ENCODE data around the gene OCA2. TPM values are rescaled to one million over a fixed set of nuclear protein-coding genes. Genes with fewer than 3 reads are reported as not detected.

The OCA2 gene
- total and polyA plus RNA-seq, 2 of the 13 experiments (the other 11 are each of a cell fraction or from before 2014, with no cell fraction given) = 0.02 to 0.05 TPM

GRCh38 chr15:27851858-27852210 is 247.3 kb downstream of the OCA2 start:
- H3K36me3 ChIP-seq (replicated peaks in 1 of 2; ENCODE audit: control insufficient read depth in 1 of 2, insufficient read depth in 2 of 2, low read length in 2 of 2) = no peaks in the 10 kb centered on the region
- H3K4me3 ChIP-seq (replicated peaks in 1 of 3; ENCODE audit: insufficient read depth in 1 of 3, low read depth in 2 of 3, low read length in 3 of 3) = no peak overlapping the region
- H3K79me2 ChIP-seq (ENCODE audit: insufficient read depth, low read length) = no peaks in the 10 kb centered on the region
- H3K9ac ChIP-seq (ENCODE audit: insufficient read depth, low read depth, low read length) = no peak overlapping the region
- intact Hi-C loops (cut with micrococcal nuclease; ENCODE audit: unreplicated experiment) = no loop called here
- CTCF ChIA-PET (ENCODE audit: low intra/inter-chr PET ratio, low total read pairs) = no interaction called here
- H3K4me2 ChIP-seq (ENCODE audit: low read depth, low read length) = no peak overlapping the region
- no TSS peak for BruUV-seq (replicated peaks)
- no peak for DNase-seq (ENCODE audit: low spot score)
- no peak for ATAC-seq
- in situ Hi-C loops (cut with HindIII; ENCODE audit: extremely low pct_ligation_motif_present, low pct_unique_long_range_greater_than_20kb) = no loop called here
- WGBS (ENCODE audit: low lambda C conversion rate) = 0% methylated on average over 1 of the region's 4 CpGs
- H3K4me1 ChIP-seq (ENCODE audit: insufficient read depth, low read length) = no peaks in the 10 kb centered on the region
- no peak for FAIRE-seq
- no peak overlapping the region for H3K27ac ChIP-seq (ENCODE audit: extremely low read length, insufficient read depth, low read length)
- H2AFZ ChIP-seq (ENCODE audit: low read length) = no peak overlapping the region
- H3K9me3 ChIP-seq (ENCODE audit: low read length) = no peaks in the 10 kb centered on the region
- H3K27me3 ChIP-seq (ENCODE audit: control insufficient read depth in 1 of 2, insufficient read depth in 2 of 2, low read length in 2 of 2) = no peaks in the 10 kb centered on the region; a peak in 3 of 5 replicates
- POLR2A ChIA-PET = no interaction called here
- TF ChIP-seq PLSCR1 (CRISPR knock-in tag; IDR thresholded peaks at IDR 0.05; ENCODE audit: borderline replicate concordance) = no peak
- no peak for TF ChIP-seq ZNF264 (CRISPR knock-in tag; IDR thresholded peaks at IDR 0.05)
- no peak for TF ChIP-seq SIN3A (IDR thresholded peaks at IDR 0.05; ENCODE audit: borderline replicate concordance, low read depth, low read length)
- no peak for TF ChIP-seq MAX (IDR thresholded peaks at IDR 0.05)
- TF ChIP-seq ATF3 (CRISPR knock-in tag; IDR thresholded peaks at IDR 0.05) = no peak
- TF ChIP-seq TERF1 (CRISPR knock-in tag; IDR thresholded peaks at IDR 0.05) = no peak
- no peak for TF ChIP-seq ZNF383 (CRISPR knock-in tag; IDR thresholded peaks at IDR 0.05; ENCODE audit: borderline replicate concordance)
- TF ChIP-seq HOXA7 (CRISPR knock-in tag; IDR thresholded peaks at IDR 0.05) = no peak
- TF ChIP-seq SPEN (CRISPR knock-in tag; IDR thresholded peaks at IDR 0.05; ENCODE audit: low read depth) = no peak
- no peak for TF ChIP-seq ZNF691 (CRISPR knock-in tag; IDR thresholded peaks at IDR 0.05; ENCODE audit: borderline replicate concordance, low read depth)
- TF ChIP-seq POLR2G (IDR thresholded peaks at IDR 0.05; ENCODE audit: low read depth, low read length) = no peak
- no peak for TF ChIP-seq MAFK (conservative IDR thresholded peaks at IDR 0.05 in 1 of 2, IDR thresholded peaks at IDR 0.05 in 1 of 2; ENCODE audit: low read length in 2 of 2)
- no peaks in the 10 kb centered on the region for H4K20me1 ChIP-seq (ENCODE audit: insufficient read depth, low read length)

Data from HepG2 (cell line).